Measurements from ENCODE around the gene NPHP4. TPM values are rescaled to one million over a fixed set of nuclear protein-coding genes. Genes with fewer than 3 reads are reported as not detected.

The NPHP4 gene
- total and polyA plus RNA-seq, 9 of the 15 experiments (the other 6 are each of a cell fraction or from before 2014, with no cell fraction given) = 0.52 to 26.2 (median 6.7) TPM

DNA sequence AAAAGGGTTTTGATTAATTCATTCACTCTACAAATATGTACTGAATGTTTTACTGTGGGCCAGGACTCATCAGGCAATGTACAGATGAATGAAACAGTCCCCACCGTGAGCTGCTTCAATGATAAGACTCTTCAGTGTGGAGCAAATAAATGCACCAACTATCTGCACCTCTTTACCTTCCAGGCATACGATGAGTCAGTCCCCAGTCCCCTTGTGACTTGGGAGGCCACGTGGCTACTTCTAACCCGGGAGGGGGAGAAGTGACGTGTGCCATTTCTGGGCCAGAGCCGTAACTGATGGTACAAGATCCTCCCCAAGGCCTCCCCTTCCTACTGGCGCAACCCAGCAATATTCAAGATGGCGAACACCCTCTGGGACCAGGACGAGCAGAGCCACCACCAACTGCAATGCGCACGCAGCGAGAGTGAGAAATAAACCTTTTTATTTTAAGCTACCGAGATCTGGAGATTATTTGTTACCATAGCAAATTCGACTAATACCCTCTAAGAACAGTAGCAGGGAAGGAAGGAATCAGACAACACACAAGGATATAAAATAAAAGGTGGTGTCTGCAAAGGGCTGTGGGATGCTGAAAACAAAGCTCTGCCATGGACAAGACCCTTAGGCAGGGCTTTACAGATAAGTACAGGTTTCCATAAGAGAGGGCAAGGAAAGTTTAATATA lies 74.5 kb downstream of the NPHP4 start (continued):
- peak; percentile 50; the same call in 1 of the 2 replicates for TF ChIP-seq HCFC1 (IDR thresholded peaks at IDR 0.05; ENCODE audit: low read depth, low read length)
- TF ChIP-seq SRSF1 (IDR thresholded peaks at IDR 0.05; ENCODE audit: low read depth, low read length) = no peak
- TF ChIP-seq ESRRB (CRISPR knock-in tag; IDR thresholded peaks at IDR 0.05; ENCODE audit: borderline replicate concordance) = no peak
- peak; percentile 99 for TF ChIP-seq JUN (IDR thresholded peaks at IDR 0.05; ENCODE audit: borderline replicate concordance, low read depth, low read length)
- peak; percentile 65; the same call in 1 of the 2 replicates for TF ChIP-seq JUN (CRISPR knock-in tag; IDR thresholded peaks at IDR 0.05; ENCODE audit: borderline replicate concordance)
- TF ChIP-seq NR3C1 (CRISPR knock-in tag; IDR thresholded peaks at IDR 0.05) = no peak
- TF ChIP-seq SUPT5H (IDR thresholded peaks at IDR 0.05) = peak; percentile 94
- no peak for TF ChIP-seq NR2F6 (CRISPR knock-in tag; IDR thresholded peaks at IDR 0.05)
- peak; percentile 90; the same call in 1 of the 2 replicates for TF ChIP-seq CTBP1 (IDR thresholded peaks at IDR 0.05; ENCODE audit: borderline replicate concordance)
- TF ChIP-seq RFX7 (CRISPR knock-in tag; IDR thresholded peaks at IDR 0.05) = no peak
- TF ChIP-seq, protein P1, sequence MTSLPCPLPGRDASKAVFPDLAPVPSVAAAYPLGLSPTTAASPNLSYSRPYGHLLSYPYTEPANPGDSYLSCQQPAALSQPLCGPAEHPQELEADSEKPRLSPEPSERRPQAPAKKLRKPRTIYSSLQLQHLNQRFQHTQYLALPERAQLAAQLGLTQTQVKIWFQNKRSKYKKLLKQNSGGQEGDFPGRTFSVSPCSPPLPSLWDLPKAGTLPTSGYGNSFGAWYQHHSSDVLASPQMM (CRISPR knock-in tag; IDR thresholded peaks at IDR 0.05) = no peak
- TF ChIP-seq SMARCA5 (IDR thresholded peaks at IDR 0.05) = no peak; the same call in 1 of the 2 replicates
- peak; percentile 77 for TF ChIP-seq ZEB2 (IDR thresholded peaks at IDR 0.05)
- TF ChIP-seq, protein P2, sequence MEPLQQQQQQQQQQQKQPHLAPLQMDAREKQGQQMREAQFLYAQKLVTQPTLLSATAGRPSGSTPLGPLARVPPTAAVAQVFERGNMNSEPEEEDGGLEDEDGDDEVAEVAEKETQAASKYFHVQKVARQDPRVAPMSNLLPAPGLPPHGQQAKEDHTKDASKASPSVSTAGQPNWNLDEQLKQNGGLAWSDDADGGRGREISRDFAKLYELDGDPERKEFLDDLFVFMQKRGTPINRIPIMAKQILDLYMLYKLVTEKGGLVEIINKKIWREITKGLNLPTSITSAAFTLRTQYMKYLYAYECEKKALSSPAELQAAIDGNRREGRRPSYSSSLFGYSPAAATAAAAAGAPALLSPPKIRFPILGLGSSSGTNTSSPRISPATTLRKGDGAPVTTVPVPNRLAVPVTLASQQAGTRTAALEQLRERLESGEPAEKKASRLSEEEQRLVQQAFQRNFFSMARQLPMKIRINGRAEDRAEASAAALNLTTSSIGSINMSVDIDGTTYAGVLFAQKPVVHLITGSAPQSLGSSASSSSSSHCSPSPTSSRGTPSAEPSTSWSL (CRISPR knock-in tag; IDR thresholded peaks at IDR 0.05; ENCODE audit: borderline replicate concordance) = no peak
- TF ChIP-seq C11orf30 (IDR thresholded peaks at IDR 0.05; ENCODE audit: low read depth) = peak; percentile 79
- no peak for TF ChIP-seq PHB (CRISPR knock-in tag; IDR thresholded peaks at IDR 0.05)
- TF ChIP-seq KAT8 (IDR thresholded peaks at IDR 0.05; ENCODE audit: low read depth) = no peak
- TF ChIP-seq MEF2D (tag; conservative IDR thresholded peaks at IDR 0.05; ENCODE audit: low read depth) = peak; percentile 53; the same call in 1 of the 2 replicates
- TF ChIP-seq RB1 (IDR thresholded peaks at IDR 0.05; ENCODE audit: low read depth) = peak; percentile 28; the same call in 1 of the 2 replicates
- TF ChIP-seq, protein P3, sequence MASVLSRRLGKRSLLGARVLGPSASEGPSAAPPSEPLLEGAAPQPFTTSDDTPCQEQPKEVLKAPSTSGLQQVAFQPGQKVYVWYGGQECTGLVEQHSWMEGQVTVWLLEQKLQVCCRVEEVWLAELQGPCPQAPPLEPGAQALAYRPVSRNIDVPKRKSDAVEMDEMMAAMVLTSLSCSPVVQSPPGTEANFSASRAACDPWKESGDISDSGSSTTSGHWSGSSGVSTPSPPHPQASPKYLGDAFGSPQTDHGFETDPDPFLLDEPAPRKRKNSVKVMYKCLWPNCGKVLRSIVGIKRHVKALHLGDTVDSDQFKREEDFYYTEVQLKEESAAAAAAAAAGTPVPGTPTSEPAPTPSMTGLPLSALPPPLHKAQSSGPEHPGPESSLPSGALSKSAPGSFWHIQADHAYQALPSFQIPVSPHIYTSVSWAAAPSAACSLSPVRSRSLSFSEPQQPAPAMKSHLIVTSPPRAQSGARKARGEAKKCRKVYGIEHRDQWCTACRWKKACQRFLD (CRISPR knock-in tag; IDR thresholded peaks at IDR 0.05) = peak; percentile 41; the same call in 1 of the 2 replicates
- no peak for TF ChIP-seq FUS (optimal IDR thresholded peaks at IDR 0.05; ENCODE audit: low read depth, low read length)
- no peak for TF ChIP-seq MCM7 (IDR thresholded peaks at IDR 0.05)
- TF ChIP-seq ZNF695 (CRISPR knock-in tag; IDR thresholded peaks at IDR 0.05) = no peak
- TF ChIP-seq, protein P4, sequence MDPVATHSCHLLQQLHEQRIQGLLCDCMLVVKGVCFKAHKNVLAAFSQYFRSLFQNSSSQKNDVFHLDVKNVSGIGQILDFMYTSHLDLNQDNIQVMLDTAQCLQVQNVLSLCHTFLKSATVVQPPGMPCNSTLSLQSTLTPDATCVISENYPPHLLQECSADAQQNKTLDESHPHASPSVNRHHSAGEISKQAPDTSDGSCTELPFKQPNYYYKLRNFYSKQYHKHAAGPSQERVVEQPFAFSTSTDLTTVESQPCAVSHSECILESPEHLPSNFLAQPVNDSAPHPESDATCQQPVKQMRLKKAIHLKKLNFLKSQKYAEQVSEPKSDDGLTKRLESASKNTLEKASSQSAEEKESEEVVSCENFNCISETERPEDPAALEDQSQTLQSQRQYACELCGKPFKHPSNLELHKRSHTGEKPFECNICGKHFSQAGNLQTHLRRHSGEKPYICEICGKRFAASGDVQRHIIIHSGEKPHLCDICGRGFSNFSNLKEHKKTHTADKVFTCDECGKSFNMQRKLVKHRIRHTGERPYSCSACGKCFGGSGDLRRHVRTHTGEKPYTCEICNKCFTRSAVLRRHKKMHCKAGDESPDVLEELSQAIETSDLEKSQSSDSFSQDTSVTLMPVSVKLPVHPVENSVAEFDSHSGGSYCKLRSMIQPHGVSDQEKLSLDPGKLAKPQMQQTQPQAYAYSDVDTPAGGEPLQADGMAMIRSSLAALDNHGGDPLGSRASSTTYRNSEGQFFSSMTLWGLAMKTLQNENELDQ (CRISPR knock-in tag; IDR thresholded peaks at IDR 0.05; ENCODE audit: borderline replicate concordance) = no peak
- peak; percentile 97 for TF ChIP-seq ZKSCAN8 (CRISPR knock-in tag; IDR thresholded peaks at IDR 0.05)
- peak; percentile 100 for TF ChIP-seq NFRKB (IDR thresholded peaks at IDR 0.05; ENCODE audit: low read depth)
- no peak for TF ChIP-seq NCOR1 (IDR thresholded peaks at IDR 0.05)
